IMR-90 (cell line): Measurements from ENCODE around the gene SNX25. TPM values are rescaled to one million over a fixed set of nuclear protein-coding genes. Genes with fewer than 3 reads are reported as not detected.

Source experiments
- ATAC-seq: fragments of 200-7000 bp; cut with Tn5 transposase; 2 replicates; pipeline ENCODE4 v1.9.1; 2020; ENCODE audit warnings: low read depth, mild to moderate bottlenecking, moderate library complexity
- BruUV-seq: library from RNA; stranded (reverse); fragments of 400-500 nt; replicated peaks from 2 replicates; lab custom pipeline; 2021; lab: Mats Ljungman, UMichigan
- CTCF ChIA-PET: fragments of 300-600 bp; formaldehyde crosslinking; extraction: SDS; loops from one replicate; lab custom pipeline; 2021; ENCODE audit warnings: antibody characterized with exemption; lab: Yijun Ruan, JAX
- POLR2A ChIA-PET: fragments of 300-600 bp; sonication (Branson Sonifier 250); formaldehyde crosslinking; loops from one replicate; lab custom pipeline; 2022; ENCODE audit warnings: antibody characterized with exemption; ENCODE audit not compliant: unreplicated experiment; lab: Charles Lee
- DNase-seq: peaks from one replicate; pipeline ENCODE4 v3.0.0; 2013
- H2AFZ ChIP-seq: replicated peaks from 2 replicates; pipeline ENCODE3; 2013; ENCODE audit warnings: low read length, mild to moderate bottlenecking; ENCODE audit not compliant: poor library complexity
- H2AK5ac ChIP-seq: 2 replicates; pipeline ENCODE4 v1.6.1; 2013; ENCODE audit warnings: low read depth, low read length, inconsistent platforms
- H2AK9ac ChIP-seq: replicated peaks from 2 replicates; pipeline ENCODE3; 2013; ENCODE audit warnings: mild to moderate bottlenecking, low read depth, low read length, moderate library complexity; ENCODE audit not compliant: poor library complexity
- H2BK120ac ChIP-seq: 2 replicates; pipeline ENCODE4 v1.6.1; 2013; ENCODE audit warnings: low read depth, low read length, inconsistent platforms
- H2BK15ac ChIP-seq: 3 replicates; pipeline ENCODE4 v1.6.1; 2013; ENCODE audit warnings: low read depth, low read length, inconsistent platforms
- H2BK20ac ChIP-seq: 2 replicates; pipeline ENCODE4 v1.6.1; 2013; ENCODE audit warnings: low read depth, mild to moderate bottlenecking, inconsistent platforms, low read length, moderate library complexity
- H2BK5ac ChIP-seq: 2 replicates; pipeline ENCODE4 v1.6.1; 2013; ENCODE audit warnings: mild to moderate bottlenecking, low read depth, low read length, inconsistent platforms; ENCODE audit not compliant: poor library complexity, severe bottlenecking
- H3K14ac ChIP-seq: replicated peaks from 2 replicates; pipeline ENCODE4 v1.6.1; 2013; ENCODE audit warnings: low read depth, low read length, inconsistent platforms
- H3K18ac ChIP-seq: 2 replicates; pipeline ENCODE4 v1.6.1; 2013; ENCODE audit warnings: low read depth, low read length, control low read depth
- H3K23ac ChIP-seq: 2 replicates; pipeline ENCODE4 v1.6.1; 2013; ENCODE audit warnings: low read depth, low read length, inconsistent platforms
- H3K27ac ChIP-seq: 2 replicates; pipeline ENCODE4 v1.5.1; 2013; ENCODE audit warnings: mild to moderate bottlenecking, control low read depth, low read length; ENCODE audit not compliant: insufficient read depth
- H3K27me3 ChIP-seq: 2 replicates; pipeline ENCODE4 v1.6.1; 2013; ENCODE audit warnings: low read length; ENCODE audit not compliant: control insufficient read depth, insufficient read depth
- H3K36me3 ChIP-seq: 2 replicates; pipeline ENCODE4 v1.6.1; 2013; ENCODE audit warnings: low read length, mixed read lengths; ENCODE audit not compliant: control insufficient read depth, insufficient read depth
- H3K4ac ChIP-seq: 2 replicates; pipeline ENCODE4 v1.6.1; 2013; ENCODE audit warnings: low read depth, low read length, inconsistent platforms
- H3K4me1 ChIP-seq: 2 replicates; pipeline ENCODE4 v1.6.1; 2013; ENCODE audit warnings: low read length, mixed read lengths; ENCODE audit not compliant: control insufficient read depth, insufficient read depth
- H3K4me2 ChIP-seq: 2 replicates; pipeline ENCODE4 v1.6.1; 2013; ENCODE audit warnings: low read depth, mild to moderate bottlenecking, control low read depth, low read length, moderate library complexity
- H3K4me3 ChIP-seq: 2 replicates; pipeline ENCODE4 v1.5.1; 2013; ENCODE audit warnings: low read depth, mild to moderate bottlenecking, control low read depth, low read length, moderate library complexity; ENCODE audit not compliant: insufficient read depth
- H3K56ac ChIP-seq: 2 replicates; pipeline ENCODE4 v1.6.1; 2013; ENCODE audit warnings: low read length, inconsistent platforms; ENCODE audit not compliant: insufficient read depth; ENCODE audit errors: extremely low read depth
- H3K79me1 ChIP-seq, 2 experiments: 2 replicates each; pipeline ENCODE4 v1.6.1; 2013; ENCODE audit warnings: low read length in 2 of 2, inconsistent platforms in 1 of 2, low read depth in 1 of 2
- H3K9ac ChIP-seq: 2 replicates; pipeline ENCODE4 v1.6.1; 2013; ENCODE audit warnings: low read depth, low read length, control low read depth
- H3K9me1 ChIP-seq: 2 replicates; pipeline ENCODE4 v1.6.1; 2013; ENCODE audit warnings: low read length, inconsistent platforms; ENCODE audit not compliant: insufficient read depth
- H3K9me3 ChIP-seq: 2 replicates; pipeline ENCODE4 v1.6.1; 2013; ENCODE audit warnings: low read length; ENCODE audit not compliant: control insufficient read depth, insufficient read depth
- H4K20me1 ChIP-seq: 2 replicates; pipeline ENCODE4 v1.6.1; 2013; ENCODE audit warnings: low read length, inconsistent platforms; ENCODE audit not compliant: insufficient read depth
- H4K5ac ChIP-seq: 2 replicates; pipeline ENCODE4 v1.6.1; 2013; ENCODE audit warnings: mild to moderate bottlenecking, low read depth, low read length, control low read depth
- H4K8ac ChIP-seq, 2 experiments: 2 replicates each; pipeline ENCODE4 v1.6.1; 2013; ENCODE audit warnings: low read depth in 2 of 2, low read length in 2 of 2, control low read depth in 1 of 2, inconsistent platforms in 1 of 2
- H4K91ac ChIP-seq: 2 replicates; pipeline ENCODE4 v1.6.1; 2013; ENCODE audit warnings: low read depth, low read length, inconsistent platforms; ENCODE audit not compliant: insufficient read depth
- CEBPB ChIP-seq: IDR thresholded peaks from 2 replicates; pipeline ENCODE4 v1.6.1; 2012; ENCODE audit warnings: low read depth, low read length, improper control_type of control experiment
- CHD1 ChIP-seq: IDR thresholded peaks from 2 replicates; pipeline ENCODE4 v1.6.1; 2012; ENCODE audit warnings: low read depth, low read length, improper control_type of control experiment
- CTCF ChIP-seq: conservative IDR thresholded peaks from 2 replicates; pipeline ENCODE4 v1.5.1; 2012; ENCODE audit warnings: mild to moderate bottlenecking, low read depth, low read length, improper control_type of control experiment
- MXI1 ChIP-seq: IDR thresholded peaks from 2 replicates; pipeline ENCODE4 v1.6.1; 2012; ENCODE audit warnings: low read depth, mild to moderate bottlenecking, low read length, moderate library complexity, borderline replicate concordance
- RCOR1 ChIP-seq: IDR thresholded peaks from 2 replicates; pipeline ENCODE4 v1.6.1; 2012; ENCODE audit warnings: mild to moderate bottlenecking, low read length, improper control_type of control experiment; ENCODE audit not compliant: insufficient replicate concordance
- SMC3 ChIP-seq: fragments of 150-350 bp; IDR thresholded peaks from 2 replicates; pipeline ENCODE4 v1.6.1; 2016; ENCODE audit warnings: low read depth, mild to moderate bottlenecking, antibody characterized with exemption, low read length, moderate library complexity
- WGBS, 2 experiments: methylation state at CpG; one replicate each; pipeline versions ENCODE4 v1.1.5 to v1.1.7; 2013; ENCODE audit warnings: missing lambda C conversion rate in 2 of 2; ENCODE audit not compliant: insufficient read length in 1 of 2; ENCODE audit errors: extremely low coverage in 2 of 2; 5-methylcytosine and 5-hydroxymethylcytosine counted together
- dilution Hi-C: fragments of 300-500 bp; cut with HindIII; formaldehyde crosslinking; loops from one replicate; pipeline ENCODE4 v1.14.3; 2018; ENCODE audit warnings: low sequenced_read_pairs; ENCODE audit not compliant: unreplicated experiment
- in situ Hi-C: fragments of 300-500 bp; cut with MboI; formaldehyde crosslinking; loops from 3 replicates; pipeline ENCODE4 v1.14.3; 2019; ENCODE audit warnings: low sequenced_read_pairs, inconsistent platforms, mixed read lengths
- intact Hi-C: fragments of 100-400 bp; cut with micrococcal nuclease; formaldehyde crosslinking; loops from 2 replicates; pipeline ENCODE4 v1.10.0; 2022
- polyA plus RNA-seq, 3 experiments: library from polyadenylated mRNA; depleted of rRNA; stranded (reverse); fragments of >200 nt; gene quantifications; 2 replicates each; pipeline ENCODE4 v1.2.3, GENCODE V29; 2012; ENCODE audit warnings: low replicate concordance in 1 of 3
- total RNA-seq: library from RNA; depleted of rRNA; stranded (reverse); fragments of >200 nt; gene quantifications from 2 replicates; pipeline ENCODE4 v1.2.3, GENCODE V29; 2012

The SNX25 gene
- total and polyA plus RNA-seq, 2 of the 4 experiments (the other 2 are of a cell fraction) = 11.4 to 28.3 TPM

GRCh38 chr4:185334326-185334725, 124.9 kb downstream of the SNX25 start:
- CTCF ChIA-PET = no interaction called here

More at GRCh38 chr4:185334326-185334725, 124.9 kb downstream of the SNX25 start:
- Histone ChIP-seq H2AK9ac (no peak overlapping the region), H2BK5ac (no peak overlapping the region), H3K4ac (no peak overlapping the region), H4K20me1 (no peaks in the 10 kb centered on the region), H4K8ac (no peak overlapping the region; a peak in 1 of 4 replicates), H3K27me3 (no peaks in the 10 kb centered on the region), H3K4me2 (no peak overlapping the region), H4K5ac (no peak overlapping the region), H3K36me3 (peaks cover 5% of the 10 kb centered on the region; the same call in 1 of the 2 replicates), H2AK5ac (no peak overlapping the region), H3K9me1 (no peaks in the 10 kb centered on the region), H3K4me1 (no peaks in the 10 kb centered on the region), H2BK15ac (no peak overlapping the region), H3K4me3 (no peak overlapping the region), H3K9ac (no peak overlapping the region), H3K56ac (no peak overlapping the region), H3K9me3 (peaks cover 5% of the 10 kb centered on the region), H3K18ac (no peak overlapping the region), H2BK20ac (no peak overlapping the region), H2BK120ac (no peak overlapping the region), H3K14ac (no peak overlapping the region), H3K79me1 (no peaks in the 10 kb centered on the region; a peak in 1 of 4 replicates), H3K27ac (no peak overlapping the region), H4K91ac (no peak overlapping the region), H3K23ac (no peak overlapping the region), H2AFZ (no peak overlapping the region)
- dilution Hi-C loops (no loop called here), intact Hi-C loops (no loop called here), in situ Hi-C loops (no loop called here)
- no peak for DNase-seq
- BruUV-seq = no TSS peak
- TF ChIP-seq CEBPB (no peak), MXI1 (no peak), CTCF (no peak), RCOR1 (no peak), SMC3 (no peak), CHD1 (no peak)
- no CpG with 5 or more reads among the region's 4 CpGs for WGBS, 2 experiments
- POLR2A ChIA-PET = no interaction called here
- no peak for ATAC-seq
